GM19239 (cell line): ENCODE data around the gene FAM241B.

Experiments used
- DNase-seq: peaks from one replicate; pipeline ENCODE4 v3.0.0; 2011; ENCODE audit warnings: low spot score; ENCODE audit not compliant: insufficient read length
- FAIRE-seq: peaks from 2 replicates; lab custom pipeline; 2011; peaks lifted over from hg19 to GRCh38; lab: Jason Lieb, UNC

The FAM241B gene

GRCh38 chr10:69647126-69647525, 17.1 kb downstream of the FAM241B start:
- FAIRE-seq (no peak), DNase-seq (no peak)

GRCh38 chr10:69647819-69648218, 17.8 kb downstream of the FAM241B start:
- FAIRE-seq (no peak), DNase-seq (no peak)

- DNase-seq (no peak), FAIRE-seq (no peak)
These were observed 18.4 kb downstream of the FAM241B start for GRCh38 chr10:69648461-69648860.

DNA sequence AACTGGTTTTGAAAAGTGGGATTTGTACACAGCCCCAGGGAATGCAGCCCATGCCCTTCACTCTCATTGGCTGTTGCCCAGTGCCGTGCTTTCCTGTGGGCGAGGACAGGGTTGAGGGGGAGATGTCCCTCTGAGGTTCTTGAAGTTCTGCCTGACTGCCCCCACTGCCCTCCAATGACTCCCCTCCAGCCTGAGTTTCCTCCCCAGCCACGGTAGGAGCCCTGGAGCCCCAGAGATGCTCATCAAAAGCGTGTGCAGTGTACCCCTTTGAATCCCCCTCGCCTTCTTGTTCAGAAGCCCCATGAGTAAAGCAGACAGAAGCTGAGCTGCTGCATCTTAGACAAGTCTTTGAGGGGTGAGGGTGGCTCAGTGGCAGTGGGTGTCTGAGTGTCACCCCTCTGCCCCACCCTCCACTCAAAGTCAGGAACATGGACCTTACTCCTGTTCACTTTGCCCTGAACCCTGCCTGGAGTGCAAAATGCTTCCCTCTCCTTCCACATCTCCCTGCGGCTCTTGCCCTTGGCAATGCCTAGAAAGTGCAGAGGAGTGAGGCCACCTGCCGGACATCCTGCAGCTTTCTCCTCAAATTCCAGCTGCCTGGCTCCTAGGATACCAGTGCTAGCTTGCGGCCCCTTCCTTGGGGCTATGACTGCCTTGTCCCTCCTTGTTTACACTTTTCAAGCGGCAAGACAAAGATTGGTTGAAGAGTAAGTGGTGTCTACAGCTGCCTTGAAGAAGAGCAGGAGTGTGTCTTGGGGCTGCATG, 19.9 kb downstream of the FAM241B start:
- DNase-seq, result no peak
- FAIRE-seq, result no peak

GRCh38 chr10:69650589-69651261, 20.7 kb downstream of the FAM241B start:
- no peak for DNase-seq
- no peak for FAIRE-seq

- no peak for FAIRE-seq
- DNase-seq, result no peak
These were observed 21.3 kb downstream of the FAM241B start for GRCh38 chr10:69651362-69651761.

DNA sequence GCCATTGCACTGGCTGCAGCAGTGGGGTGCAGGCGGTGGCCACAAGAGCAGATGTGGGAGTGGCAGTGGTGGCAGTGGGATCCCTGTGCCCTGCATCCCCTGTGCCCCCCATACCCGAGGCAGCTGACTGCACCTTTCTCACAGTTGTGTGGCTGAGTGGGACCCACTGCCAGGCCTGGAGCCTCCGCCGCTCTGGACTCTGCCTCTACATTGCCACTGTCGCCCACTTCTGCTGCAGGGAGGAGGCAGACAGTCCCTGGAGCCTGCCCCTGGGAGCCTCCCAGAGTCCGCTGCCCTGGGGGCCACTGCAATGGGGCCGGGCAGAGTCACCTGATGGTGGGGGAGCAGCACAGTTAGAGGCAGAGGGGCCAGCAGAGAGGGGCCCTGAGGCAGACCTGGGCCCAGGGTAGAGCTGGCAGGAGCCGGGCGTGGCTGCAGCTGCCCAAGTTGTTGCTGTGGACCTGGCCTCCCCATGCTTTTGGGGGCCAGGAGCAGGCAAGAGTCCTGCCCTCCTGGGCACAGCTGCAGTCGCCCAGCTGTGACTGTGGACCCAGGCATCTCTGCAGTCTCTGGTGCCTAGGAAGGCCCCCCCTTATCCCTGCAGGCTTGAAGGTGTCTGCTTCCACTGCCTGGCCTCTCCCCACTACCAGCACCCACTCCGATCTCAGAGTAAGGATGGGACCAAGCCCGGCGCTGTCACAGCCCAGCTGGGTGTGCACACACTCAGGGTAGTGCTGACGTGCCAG, 22.2 kb downstream of the FAM241B start:
- DNase-seq (no peak), FAIRE-seq (no peak)

- no peak for FAIRE-seq
- DNase-seq, result no peak
These were observed 22.8 kb downstream of the FAM241B start for GRCh38 chr10:69652857-69653199.

GRCh38 chr10:69653561-69653960, 23.5 kb downstream of the FAM241B start:
- DNase-seq (no peak), FAIRE-seq (no peak)

DNA sequence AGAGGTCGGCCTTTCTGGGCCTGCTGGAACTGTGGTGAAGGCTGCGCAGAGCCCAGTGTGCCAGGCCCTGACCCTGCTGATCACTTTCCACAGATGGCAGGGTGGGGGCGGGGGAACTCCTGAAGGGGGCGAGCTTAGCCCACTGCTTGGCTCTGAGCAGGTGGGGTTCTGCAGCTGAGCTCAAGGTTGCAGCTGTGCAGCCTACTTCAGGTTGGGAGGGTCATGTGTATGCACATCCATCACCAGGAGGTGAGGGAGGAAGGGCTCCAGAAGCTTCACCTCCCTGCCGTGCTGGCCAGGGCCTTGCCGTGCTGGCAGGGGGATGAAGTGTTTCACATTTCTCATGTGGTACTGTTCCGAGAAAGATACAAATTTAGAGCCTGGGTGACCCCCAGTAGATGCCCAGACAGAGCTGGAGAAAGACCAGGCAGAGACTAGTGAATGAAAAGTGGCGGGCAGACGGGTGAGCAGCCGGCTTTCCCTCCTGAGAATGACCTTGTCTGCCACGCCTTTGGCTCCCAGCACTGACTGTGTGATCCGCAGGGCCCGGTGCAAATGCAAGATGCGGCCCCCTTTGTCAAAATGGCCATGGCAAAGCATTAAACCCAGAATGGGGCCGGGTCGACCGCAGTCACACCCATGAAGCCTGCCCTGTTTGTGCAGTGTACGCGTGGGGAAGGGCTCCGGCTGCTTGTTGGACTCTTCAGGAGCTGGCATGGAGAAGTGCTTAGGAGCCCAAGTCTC, 25.2 kb downstream of the FAM241B start:
- no peak for DNase-seq
- FAIRE-seq, result no peak

GRCh38 chr10:69655868-69656555, 26.0 kb downstream of the FAM241B start:
- no peak for DNase-seq
- FAIRE-seq, result no peak

GRCh38 chr10:69656742-69657269, 26.8 kb downstream of the FAM241B start:
- DNase-seq, result no peak
- FAIRE-seq, result no peak

DNA sequence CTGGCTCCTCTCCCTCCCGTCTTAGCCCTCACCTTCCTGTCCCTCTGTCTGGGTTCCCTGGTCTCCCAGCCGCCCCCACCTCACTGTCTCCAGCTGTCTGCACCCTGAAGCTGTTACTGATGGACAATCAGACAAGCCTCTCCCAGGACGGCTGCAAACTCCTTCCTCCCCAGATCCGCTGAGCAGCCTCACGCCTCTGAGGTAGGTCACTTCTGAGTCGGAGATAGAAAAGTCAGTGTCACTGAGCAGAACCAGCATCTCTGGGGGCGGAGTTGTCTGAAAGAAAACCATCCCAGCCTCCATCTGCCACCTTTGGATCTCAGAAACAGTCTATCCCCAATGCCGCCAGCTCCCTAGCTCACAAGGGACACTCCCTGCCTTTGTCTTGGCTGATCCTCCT, 27.4 kb downstream of the FAM241B start:
- DNase-seq, result no peak
- FAIRE-seq, result no peak

- FAIRE-seq, result no peak
- no peak for DNase-seq
These were observed 27.8 kb downstream of the FAM241B start for GRCh38 chr10:69657866-69658265.

- no peak for FAIRE-seq
- DNase-seq, result no peak
These were observed 29.4 kb downstream of the FAM241B start for GRCh38 chr10:69659241-69660038.

GRCh38 chr10:69660296-69660695, 30.2 kb downstream of the FAM241B start:
- FAIRE-seq, result no peak
- DNase-seq, result no peak

GRCh38 chr10:69661414-69662172, 31.5 kb downstream of the FAM241B start:
- DNase-seq (no peak), FAIRE-seq (no peak)

DNA sequence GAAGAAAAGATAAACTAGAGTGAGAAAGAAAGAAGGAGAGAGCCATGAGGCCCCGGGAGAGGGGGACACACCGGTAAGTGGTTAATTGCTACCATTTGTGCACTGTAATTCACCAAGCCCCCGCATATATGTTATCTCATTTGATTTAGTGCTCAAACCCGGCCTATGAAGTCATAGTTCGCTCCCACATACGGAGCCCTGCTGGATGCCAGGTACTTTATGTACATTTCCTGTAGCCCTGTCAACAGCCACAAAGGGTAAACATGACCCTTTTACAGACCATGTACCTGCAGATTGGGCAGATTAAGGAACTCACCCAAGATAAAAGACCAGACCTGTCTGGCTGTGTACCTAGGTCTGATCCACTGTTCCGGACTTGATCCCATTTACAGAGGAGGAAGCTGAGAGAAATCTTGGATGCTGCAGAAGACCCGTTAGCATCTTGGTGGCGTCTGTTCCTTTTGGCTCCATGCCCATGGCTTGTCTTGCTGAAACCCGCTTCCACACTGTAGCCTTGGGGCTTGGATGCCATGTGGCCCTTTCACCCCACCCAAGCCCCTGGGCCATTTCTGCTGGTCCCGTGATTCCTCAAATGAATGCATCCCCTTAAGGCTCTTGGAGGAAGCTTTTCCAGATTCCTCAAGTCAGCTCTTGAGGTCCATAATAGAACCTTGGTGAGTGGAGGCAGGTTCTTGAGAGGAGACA, 32.3 kb downstream of the FAM241B start:
- DNase-seq (no peak), FAIRE-seq (no peak)
